HG03159 (cell line): ENCODE results near the gene CLMN.
"Not testable (repeated sequence)": the region's sequence is repeated elsewhere in the genome, so short reads cannot be mapped to it uniquely, and the experiment has no call there.

Experiments used
- ATAC-seq: cut with Tn5 transposase; IDR thresholded peaks from one replicate; pipeline ENCODE4 v1.9.1; 2021; ENCODE audit warnings: mild to moderate bottlenecking, moderate library complexity; ENCODE audit not compliant: unreplicated experiment

Gene CLMN

DNA sequence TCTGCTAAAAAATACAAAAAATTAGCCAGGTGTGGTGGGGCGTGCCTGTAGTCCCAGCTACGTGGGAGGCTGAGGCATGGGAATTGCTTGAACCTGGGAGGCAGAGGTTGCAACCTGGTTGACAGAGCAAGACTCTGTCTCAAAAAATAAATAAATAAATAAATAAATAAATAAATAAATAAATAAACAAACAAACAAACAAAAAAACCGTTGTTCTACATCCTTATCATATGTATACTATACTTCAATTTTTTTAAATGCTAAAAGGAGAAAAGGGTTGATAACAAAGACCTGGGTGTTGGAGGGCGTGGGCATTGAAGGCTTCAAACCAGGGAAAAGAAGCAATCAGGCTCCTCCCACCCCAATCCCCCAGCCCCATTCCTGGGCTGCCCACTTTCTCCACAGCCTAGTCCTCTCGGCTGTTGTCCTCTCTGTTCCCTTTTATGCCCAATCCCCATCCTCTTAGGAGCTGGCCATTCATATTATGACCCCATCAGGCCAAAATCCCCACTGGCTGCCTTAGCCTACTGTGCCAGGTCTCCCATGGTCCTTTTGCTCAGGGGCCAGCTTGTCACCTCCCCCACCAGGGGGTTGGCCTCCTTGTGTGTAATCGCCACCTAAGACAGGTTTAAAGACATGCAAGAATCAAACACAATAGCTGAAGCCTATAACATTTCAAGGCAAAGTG, 30.2 kb downstream of the CLMN start:
- ATAC-seq = no peak

DNA sequence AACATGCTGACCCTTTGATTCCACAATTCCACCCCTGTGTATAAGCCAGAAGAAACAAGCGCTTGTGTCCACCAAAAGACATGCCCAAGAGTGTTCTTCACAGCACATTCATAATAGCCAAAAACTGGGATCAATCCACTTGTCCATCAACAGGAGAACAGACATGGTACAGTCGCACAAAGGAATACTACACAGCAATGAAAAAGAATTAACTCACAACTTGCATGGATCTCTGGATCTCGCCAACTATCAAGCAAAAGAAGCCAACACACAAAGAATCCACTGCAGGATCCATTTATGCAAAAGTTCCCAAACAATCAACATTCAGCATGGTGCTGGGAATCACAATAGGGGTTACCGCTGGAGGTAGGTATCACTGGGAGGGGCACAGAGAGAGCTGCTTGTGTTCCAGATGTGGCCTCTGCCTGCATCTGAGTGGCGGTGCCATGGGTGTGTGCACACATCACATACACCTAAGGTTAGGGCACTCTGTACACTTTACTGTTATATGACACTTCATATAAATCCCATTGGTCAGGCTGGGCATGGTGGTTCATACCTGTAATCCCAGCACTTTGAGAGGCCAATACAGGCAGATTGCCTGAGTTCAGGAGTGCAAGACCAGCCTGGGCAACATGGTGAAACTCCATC, 30.9 kb downstream of the CLMN start:
- ATAC-seq = no peak

DNA sequence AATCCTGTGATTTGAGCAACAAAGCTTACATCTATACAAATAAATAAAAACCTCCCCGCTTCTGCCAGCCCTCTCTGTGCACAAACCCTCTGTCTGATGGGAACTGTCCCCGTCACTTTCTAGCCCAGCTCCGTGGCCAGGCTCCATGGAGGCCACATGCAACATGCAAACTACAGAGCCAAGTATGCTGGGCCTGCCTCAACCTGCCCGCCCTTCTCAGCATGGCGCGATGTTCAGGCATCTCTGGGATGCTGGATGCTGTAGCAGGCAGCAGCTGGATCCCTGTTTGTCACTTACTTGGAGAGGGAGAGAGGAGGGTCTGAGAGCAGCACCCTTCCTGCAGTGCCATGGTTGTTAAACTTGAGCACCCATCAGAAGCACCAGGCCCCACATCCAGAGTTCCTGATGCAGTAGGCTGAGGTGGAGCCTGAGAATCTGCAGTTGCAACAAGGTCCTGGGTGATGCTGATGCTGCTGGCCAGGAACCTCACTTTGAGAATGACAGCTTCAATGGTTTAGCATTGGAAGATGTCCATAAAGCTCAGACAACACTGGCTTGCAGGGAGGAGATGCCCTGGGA, 32.4 kb downstream of the CLMN start:
- no peak for ATAC-seq

DNA sequence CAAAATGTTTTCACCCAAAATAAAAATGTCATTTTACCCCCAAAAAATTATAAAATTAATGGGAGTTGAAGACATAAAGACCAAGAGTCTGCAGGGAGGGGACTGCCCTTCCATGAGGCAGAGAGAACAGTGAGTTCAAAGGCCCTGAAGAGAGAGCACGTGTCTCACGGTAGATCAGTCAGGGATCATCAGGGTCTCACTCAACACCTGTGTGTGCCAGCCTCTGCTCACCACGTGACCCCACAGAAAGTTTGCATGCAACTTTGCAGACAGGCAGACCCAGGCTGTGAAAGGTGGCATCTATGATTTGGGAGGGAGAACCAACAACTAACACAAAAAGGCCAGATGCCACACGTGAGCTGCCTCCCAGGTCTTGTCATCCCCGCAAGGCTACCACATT, 33.1 kb downstream of the CLMN start:
- no peak for ATAC-seq

DNA sequence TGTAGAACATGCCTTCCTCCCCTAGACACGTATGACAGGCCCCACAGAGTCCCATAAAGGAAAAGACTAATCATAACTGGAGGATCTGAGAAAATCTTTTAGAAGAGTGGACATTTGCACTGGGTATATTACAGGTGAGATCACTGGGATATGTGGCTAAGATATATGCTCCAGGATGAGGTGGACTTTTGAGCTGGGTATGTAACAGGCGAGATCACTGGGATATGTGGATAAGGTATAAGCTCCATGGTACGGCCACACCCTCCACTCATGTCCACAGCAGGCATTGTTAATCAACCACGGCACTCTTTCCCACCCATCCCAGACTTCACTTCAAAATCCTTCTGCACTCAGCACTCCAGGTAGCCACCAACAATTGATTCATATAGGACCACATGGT, 34.1 kb downstream of the CLMN start:
- ATAC-seq = no peak

DNA sequence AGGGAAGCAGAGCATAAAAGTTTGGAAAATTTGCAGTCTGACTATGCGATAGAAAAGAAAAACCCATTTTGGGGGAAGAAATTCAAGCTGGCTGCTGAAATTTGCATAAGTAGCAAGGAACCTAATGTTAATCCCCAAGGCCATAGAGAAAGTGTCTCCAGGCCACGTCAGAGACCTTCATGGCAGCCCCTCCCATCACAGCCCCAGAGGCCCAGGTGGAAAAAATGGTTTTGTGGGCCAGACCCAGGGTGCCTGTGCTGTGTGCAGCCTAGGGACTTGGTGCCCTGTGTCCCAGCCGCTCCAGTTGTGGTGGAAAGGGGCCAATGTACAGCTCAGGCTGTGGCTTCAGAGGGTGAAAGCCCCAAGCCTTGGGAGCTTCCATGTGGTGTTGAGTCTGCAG, 35.9 kb downstream of the CLMN start:
- not testable (repeated sequence) for ATAC-seq

DNA sequence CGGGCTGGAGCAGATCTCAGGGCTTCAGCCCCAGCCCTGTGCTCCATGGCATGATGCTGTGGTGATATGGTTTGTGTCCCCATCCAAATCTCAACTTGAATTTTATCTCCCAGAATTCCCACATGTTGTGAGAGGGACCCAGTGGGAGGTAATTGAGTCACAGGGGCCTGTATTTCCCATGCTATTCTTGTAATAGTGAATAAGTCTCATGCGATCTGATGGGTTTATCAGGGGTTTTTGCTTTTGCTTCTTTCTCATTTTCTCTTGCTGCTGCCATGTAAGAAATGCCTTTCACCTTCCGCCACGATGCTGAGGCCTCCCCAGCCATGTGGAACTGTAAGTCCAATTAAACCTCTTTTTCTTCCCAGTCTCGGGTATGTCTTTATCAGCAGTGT, 36.7 kb downstream of the CLMN start:
- not testable (repeated sequence) for ATAC-seq

DNA sequence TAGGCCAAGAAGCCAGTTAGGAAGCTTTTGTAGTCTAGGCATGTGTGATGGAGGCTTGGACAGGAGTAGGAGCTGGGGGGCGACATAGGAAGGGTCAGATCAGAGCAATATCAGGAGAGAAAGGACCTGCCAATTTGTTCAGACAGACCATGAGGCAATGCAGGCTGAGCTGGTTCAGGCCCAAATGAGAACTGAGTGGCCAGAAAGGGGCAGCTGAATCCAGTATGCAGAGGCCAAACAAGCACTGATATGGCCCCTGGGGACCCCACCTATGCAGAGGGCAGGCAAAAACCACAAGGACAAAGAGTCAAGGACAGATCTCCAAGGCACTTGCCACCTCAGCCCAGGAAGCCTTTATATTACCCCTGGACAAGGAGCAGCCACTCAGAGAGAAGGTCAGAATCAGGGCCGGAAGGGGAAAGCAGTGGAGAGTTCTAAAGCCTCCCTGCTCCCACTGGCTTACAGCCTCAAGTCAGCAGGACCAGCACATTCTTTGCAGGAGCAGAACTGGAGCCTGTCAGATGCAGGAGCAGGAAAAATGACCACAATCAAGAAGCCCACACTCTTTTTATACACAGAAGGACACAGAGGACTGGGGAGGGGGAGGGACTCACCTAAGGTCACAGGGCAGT, 37.2 kb downstream of the CLMN start:
- ATAC-seq = no peak

DNA sequence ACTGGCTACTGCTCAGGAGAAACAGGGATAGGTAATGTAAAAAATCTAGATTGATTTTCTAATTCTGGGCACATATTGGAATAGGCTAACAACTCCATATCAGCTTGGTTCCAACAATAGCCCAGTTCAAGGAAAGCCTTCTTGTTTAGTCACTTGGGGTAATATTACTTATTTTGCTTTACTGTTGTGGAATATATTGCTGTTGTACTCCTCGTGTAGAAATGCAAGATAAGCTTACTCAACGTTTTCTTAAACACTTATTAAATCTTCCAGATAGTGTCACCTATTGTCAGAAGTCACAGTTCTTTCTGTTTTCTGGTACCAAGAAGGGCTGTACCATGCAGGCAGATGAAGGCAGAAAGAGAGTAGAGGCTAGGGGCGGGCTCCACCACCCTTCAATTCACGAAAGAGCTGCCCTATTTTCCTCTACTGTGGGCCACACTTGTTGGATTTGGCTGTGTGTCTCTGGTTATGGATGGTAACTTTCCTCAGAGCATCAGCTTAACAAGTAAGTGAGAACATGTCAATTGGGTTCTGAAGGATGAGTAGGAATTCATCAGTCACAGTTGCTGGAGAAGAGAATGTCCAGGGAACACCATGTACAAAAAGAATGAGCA, 38.0 kb downstream of the CLMN start:
- no peak for ATAC-seq

DNA sequence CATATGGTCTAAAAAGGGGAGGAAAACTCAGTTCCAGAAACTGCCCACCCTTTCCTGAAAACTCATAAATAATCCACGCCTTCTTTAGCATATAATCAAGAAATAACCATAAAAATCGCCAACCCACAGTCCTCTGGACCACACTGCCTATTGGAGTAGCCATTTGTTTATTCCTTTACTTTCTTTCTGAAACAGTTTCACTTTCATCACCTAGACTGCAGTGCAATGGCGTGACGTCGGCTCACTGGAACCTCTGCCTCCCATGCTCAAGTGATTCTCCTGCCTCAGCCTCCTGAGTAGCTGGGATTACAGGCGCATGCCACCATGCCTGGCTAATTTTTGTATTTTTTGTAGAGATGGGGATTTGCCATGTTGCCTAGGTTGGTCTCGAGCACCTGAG, 44.2 kb downstream of the CLMN start:
- no peak for ATAC-seq

DNA sequence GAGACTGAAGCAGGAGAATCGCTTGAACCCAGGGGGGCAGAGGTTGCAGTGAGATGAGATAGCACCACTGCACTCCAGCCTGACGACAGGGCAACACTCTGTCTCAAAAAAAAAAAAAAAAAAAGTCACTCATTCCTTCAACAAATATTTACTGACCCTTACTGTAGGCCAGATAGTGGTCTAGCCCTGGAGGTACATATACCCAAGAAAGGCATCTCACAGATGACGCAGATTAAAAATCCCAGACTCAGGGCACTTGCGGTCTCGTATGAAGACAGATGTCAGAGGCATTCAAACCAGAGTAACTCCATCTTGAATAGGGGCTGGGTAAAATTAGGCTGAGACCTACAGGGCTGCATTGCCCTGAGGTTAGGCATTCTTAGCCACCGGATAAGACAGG, 44.8 kb downstream of the CLMN start:
- ATAC-seq = no peak

DNA sequence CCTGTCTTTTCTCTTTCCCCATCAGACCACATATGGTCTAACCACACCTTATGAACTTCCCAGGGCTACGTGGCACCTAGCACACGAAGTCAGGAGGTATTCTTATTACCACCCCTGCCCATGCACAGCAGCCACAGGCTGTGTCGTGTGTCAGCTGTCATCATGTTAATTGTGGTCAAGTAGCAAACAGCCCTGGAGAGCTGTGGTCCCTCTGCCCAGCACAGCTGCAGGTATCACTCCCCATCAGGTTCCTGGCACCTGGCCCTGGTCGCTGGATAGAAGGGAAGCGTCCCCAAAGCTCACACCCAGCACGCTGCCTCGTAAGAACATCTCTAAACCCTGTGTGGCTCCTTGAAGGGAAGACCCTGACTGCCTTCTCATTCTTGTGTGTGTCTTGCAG, 45.4 kb downstream of the CLMN start:
- no peak for ATAC-seq

DNA sequence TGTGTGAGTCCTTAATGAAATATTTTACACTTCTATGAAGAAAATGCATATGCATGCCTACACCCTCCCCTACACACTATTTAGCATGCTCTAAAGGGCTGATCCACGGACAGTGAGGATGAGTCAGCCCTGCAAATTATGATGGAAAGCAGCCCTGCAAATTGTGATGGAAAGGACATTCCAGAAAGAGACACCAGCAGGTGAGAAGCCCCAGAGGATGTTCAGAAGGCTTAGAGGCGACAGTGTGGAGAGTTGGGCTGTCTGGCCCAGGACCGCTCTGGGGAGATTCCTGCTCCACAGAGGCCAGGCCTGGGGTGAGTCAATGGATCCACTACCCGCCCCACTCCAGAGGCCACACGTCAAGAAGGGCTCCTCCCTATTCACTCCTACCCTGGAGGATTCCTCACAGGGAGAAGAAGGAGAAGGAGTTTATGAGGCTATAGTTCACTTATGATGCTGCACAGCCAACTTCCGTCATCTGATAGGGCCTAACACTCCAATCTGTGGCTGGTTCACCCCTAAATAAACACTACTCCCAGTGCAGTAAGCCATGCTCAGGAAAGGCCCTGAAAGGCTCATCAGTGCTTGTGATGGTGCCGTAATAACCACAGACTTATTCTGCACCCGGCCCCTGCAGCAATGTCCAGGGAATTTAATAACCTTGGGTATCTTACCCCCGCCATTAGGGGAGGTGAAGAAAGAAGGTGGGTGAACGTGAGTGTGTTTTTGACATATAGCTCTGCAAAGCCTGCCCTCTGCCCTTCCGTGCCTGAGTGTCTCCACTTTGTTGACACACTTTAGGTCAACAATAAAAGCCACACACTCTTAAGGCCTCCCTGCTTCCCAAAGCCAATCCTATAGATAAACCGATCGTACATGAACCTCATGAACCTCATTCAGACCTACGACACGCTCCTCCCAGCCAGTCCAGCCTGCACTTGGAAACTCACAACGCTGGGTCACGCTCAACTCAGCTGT, 46.4 kb downstream of the CLMN start:
- ATAC-seq = no peak

DNA sequence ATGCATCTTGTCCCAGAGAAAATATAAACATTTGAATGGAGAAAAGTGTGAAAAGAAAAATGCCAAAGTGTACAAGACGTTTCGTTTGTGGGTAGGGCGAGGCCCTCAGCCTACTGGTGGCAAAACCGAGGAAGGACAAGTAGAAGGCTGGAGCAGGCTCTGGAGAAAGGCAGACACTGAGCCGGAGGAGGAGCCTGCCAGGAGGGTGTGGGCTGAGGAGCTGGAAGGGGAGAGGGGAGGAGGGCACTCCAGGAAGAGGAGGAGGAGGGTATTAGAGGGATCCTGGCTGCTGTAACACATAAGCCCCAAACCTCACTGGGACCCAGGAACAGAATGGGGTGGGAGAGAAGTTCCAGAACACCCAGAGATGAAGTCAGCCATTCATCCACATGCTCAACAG, 47.7 kb downstream of the CLMN start:
- no peak for ATAC-seq

DNA sequence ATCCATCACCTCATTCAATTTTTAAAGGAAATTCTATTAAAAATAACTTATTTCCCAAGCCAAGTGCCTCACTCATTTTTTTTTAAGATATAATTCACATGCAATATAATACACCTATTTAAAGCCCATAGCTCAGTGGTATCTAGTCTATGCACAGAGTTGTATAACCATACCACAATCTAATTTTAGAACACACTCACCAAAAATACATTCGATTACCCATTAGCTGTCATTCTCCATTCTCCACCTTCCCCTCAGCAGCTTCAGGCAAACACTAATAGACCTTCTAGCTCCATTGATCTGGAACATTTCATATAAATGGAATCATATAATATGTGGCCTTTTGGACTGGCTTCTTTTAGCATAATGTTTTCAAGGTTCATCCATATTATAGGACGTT, 49.5 kb downstream of the CLMN start:
- ATAC-seq = no peak

DNA sequence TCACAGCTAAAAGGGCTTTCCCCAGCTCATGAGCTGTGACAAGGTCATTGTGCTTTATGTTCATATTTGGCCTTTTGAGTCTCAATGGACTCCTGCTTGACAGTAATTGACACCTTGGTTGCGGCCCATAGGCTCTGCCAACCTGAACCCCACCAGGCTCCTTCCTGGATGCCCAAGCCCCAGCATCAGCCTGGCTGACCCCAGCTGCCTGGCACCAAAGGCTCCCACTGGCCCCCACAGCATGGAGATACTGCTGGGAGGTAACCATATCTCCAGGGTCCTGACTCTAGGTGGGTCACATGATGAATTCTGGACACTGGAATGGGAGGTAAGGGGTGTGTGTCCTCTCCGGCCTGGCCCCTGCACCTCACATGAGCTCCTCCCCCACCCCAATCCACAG, 50.2 kb downstream of the CLMN start:
- no peak for ATAC-seq

DNA sequence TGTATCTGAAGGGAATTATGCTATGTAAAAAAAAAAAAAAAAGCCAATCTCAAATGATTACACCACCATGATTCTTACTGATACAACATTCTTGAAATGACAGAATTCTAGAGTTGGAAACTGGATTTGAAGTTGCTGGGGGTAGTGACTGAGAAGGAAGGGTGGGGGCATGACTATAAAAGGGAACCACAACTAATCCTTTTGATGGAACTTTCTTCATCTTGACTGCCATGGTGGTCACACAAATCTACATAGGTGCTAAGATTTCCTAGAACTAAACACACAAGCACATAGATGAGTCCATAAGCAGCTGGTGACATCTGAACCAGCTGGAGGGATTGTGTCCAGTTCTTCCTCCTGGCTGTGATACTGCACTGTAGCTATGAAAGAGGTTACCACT, 51.4 kb downstream of the CLMN start:
- ATAC-seq = no peak

DNA sequence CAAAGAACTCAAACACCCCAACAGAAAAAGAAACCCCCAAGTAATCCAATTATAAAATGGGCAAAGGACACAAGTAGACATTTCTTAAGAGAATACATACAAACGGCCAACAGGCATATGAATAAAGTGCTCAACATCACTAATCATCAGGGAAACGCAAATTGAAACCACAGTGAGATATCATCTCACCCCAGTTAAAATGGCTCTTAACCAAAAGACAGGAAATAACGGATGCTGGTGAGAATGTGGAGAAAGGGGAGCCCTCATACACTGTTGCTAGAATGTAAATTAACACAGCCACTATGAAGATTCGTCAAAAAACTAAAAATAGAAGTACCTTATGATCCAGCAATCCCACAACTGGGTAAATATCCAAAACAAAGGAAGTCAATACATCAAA, 52.4 kb downstream of the CLMN start:
- ATAC-seq = no peak

DNA sequence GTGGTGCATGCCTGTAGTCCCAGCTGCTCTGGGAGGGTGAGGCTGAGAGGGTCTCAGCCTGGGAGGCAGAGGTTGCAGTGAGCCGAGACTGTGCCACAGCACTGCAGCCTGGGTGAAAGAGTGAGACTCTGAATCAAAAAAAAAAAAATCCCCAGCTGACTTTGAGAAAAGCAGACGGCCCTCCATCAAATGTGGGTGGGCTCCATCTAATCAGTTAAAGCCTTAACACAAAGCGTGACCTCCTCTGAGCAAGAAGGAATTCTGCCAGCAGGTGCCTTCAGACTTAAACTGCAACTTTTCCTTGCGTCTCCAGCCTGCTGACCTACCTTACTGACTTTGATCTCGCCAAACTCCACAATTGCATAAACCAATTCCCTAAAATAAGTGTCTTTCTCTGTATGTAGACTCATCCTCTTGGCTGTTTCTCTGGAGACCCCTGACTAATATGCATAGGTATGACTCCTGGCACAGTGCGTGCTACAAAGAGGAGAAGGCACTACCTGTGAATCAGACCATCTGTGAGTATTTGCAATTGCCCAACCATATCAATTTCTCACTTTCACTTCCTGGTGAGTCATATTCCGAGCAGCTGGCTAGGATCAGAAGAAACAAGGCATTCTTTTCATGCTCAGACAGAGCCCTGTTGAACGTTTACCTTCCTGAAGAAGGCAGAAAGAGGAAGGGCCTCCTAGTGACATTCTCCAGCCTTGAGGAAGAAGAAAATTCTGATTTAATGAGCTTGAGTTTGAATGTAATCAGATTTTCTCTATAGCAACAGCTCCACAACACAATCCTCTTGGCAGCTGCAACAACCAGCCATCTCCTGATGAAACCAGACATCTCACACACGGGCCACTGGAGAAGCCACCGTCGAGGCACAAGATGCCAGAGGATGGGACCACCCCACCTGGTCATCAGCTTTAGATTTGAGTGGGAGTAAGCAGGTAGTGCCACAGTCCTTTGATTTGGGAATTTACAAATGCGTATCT, 54.3 kb downstream of the CLMN start:
- peak; percentile 92 for ATAC-seq
